Lower leg skin (tissue), 3 donors: ENCODE measurements around the gene ODF2.

ENCODE experiments used
- CTCF ChIP-seq, 3 donors: fragments of 450-650 bp; IDR thresholded peaks; one replicate each; pipeline ENCODE4 v1.5.1; 2016; ENCODE audit warnings: antibody characterized with exemption in 3 of 3, mild to moderate bottlenecking in 3 of 3, moderate library complexity in 2 of 3
- POLR2A ChIP-seq, 2 donors: fragments of 450-650 bp; IDR thresholded peaks; one replicate each; pipeline ENCODE4 v1.6.1; 2016 to 2017; ENCODE audit warnings: antibody characterized with exemption in 2 of 2, mild to moderate bottlenecking in 1 of 2, moderate library complexity in 1 of 2

GRCh38 chr9:128409978-128410377, 45.8 kb upstream of the ODF2 start:
- TF ChIP-seq CTCF (IDR thresholded peaks at IDR 0.05) (no peak), POLR2A (IDR thresholded peaks at IDR 0.05) (no peak)
